HG02938 (cell line): ENCODE results near the gene PTRHD1.
"Not testable (repeated sequence)": the region's sequence is repeated elsewhere in the genome, so short reads cannot be mapped to it uniquely, and the experiment has no call there.

Experiments used
- ATAC-seq: cut with Tn5 transposase; IDR thresholded peaks from one replicate; pipeline ENCODE4 v1.9.1; 2021; ENCODE audit warnings: mild to moderate bottlenecking, moderate library complexity; ENCODE audit not compliant: unreplicated experiment

PTRHD1 gene

GRCh38 chr2:24813691-24814137, 20.5 kb upstream of the PTRHD1 start:
- no peak for ATAC-seq

DNA sequence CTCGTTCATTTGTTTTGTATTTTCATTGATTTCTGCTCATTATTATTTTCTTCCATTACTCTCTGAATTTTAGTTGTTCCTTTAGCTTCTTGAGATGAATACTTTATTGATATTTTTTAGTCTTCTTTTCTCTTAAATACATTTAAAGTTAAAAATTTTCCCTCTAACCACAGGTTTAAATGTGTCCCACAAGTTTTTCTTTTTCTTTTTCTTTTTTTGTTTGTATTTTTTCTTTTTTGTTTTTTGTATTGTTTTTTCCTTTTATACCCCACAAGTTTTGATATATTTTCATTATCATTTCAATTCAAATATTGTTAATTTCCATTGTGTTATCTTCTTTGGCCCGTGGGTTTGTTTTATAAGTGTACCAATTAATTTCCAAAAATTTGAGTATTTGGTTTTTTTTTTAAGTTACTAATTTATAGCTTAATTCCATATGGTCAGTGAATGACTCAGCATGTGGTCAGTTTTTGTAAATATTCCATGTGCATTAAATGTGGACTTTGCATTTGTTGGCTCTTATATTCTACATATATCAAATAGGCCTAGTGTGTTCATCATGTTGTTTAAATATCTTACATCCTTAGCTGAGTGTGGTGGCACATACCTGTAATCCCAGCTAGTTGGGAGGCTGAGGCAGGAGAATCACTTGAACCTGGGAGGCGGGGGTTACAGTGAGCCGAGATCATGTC, 16.3 kb upstream of the PTRHD1 start:
- no peak for ATAC-seq

GRCh38 chr2:24806661-24807036, 13.5 kb upstream of the PTRHD1 start:
- ATAC-seq: no peak

- ATAC-seq: not testable (repeated sequence)
Observed at GRCh38 chr2:24805811-24806660, 12.8 kb upstream of the PTRHD1 start.

DNA sequence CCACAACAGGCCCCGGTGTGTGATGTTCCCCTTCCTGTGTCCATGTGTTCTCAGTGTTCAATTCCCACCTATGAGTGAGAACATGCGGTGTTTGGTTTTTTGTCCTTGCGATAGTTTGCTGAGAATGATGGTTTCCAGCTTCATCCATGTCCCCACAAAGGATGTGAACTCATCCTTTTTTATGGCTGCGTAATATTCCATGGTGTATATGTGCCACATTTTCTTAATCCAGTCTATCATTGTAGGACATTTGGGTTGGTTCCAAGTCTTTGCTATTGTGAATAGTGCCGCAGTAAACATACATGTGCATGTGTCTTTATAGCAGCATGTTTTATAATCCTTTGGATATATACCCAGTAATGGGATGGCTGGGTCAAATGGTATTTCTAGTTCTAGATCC, 7.3 kb upstream of the PTRHD1 start:
- ATAC-seq: not testable (repeated sequence)

- no peak for ATAC-seq
Observed at GRCh38 chr2:24797644-24798043, 4.5 kb upstream of the PTRHD1 start.

DNA sequence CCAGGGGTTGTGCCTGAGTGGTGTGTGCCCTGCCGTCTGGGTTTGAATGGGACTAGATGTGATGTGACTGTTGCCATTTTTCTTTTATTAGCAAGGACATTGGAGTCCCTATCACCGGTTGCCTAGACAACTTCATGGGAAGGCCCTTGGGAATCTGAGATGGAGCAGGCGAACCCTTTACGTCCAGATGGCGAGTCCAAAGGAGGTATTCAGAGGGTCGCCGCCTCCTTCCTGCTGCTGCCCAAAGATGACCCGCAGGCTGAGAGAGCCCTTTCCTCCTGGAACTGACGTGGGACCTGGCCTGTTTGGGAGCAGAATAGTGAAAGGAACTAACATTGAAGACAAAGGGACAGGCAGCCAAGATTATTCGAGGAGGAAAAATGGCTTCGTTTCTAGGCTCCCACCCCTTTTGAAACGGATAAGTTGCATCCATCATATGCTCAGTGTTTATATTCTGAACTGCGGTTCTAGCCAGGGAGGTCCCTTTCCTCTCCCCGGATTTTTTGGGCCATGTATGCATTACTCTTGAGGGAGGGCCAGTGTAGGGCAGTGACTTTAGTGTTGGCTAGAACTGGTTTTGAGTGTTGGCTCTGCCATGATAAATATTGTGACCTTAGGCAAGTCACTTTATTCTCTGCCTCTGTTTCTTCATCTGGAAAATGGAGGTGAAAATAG, 707 bp upstream of the PTRHD1 start:
- no peak for ATAC-seq

DNA sequence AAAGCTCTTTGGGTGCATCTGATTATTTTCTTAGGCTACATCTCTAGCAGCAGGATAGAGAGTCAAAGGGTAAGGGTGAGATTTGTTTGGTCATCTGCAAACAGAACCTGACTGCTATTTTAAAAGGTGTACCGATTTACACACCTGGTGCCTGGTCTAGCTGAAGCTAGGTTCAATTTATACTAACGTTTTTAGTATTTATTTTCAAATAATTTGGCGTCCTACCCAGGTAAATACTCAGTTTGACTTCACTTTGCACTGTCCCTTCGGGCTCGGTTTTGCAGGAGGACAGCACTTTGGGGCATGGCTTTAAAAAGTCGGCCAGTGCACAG, 683 bp downstream of the PTRHD1 start:
- ATAC-seq: peak; percentile 30

- ATAC-seq: no peak
Observed at GRCh38 chr2:24791452-24791851, 1.7 kb downstream of the PTRHD1 start.

GRCh38 chr2:24788816-24789215, 4.4 kb downstream of the PTRHD1 start:
- no peak for ATAC-seq

- ATAC-seq: no peak
Observed at GRCh38 chr2:24787532-24787931, 5.7 kb downstream of the PTRHD1 start.

DNA sequence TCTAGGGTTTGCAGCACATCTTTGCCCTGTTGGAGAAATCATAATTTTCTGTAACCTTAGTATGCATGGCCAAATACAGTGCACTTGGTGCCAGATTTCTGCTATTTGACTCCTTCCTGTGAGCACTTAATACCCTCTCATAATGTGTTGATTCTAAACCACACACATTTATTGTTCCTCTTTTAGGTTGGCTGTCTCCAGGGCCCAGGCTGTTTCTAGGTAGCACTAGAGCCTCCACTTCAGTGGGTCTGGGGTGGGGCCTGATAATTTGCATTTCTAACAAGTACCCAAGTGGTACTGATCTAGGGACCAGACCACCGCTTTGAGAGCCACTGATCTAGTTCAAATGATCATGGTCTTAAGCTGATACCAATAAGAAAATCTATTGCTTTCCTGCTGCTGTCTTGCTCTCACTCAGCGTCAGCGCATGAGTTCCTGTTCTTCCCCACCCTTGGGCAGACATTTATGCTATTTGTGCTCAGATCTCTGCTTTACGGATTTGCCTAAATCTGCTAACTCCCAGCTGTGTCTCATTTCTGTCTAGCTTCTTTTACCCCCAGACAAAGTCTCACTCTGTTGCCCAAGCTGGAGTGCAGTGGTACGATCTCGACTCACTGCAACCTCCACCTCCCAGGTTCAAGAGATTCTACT, 7.4 kb downstream of the PTRHD1 start:
- ATAC-seq: no peak

DNA sequence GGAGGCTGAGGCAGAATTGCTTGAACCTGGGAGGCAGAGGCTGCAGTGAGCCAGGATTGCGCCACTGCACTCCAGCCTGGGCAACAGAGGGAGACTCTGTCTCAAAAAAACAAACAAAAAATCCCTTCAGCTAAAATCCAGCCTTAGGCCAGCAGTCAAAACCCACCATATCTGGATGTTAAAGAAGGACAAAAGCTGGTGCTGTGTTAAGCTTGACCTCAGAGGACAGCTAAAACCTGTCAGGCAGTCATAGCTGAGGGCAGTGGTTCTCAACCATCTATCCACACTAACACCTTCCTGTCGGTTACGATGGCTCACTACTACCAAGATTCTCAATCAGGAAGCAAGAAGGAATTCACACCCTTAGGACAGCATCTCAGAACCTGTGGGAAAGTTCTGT, 9.6 kb downstream of the PTRHD1 start:
- no peak for ATAC-seq

DNA sequence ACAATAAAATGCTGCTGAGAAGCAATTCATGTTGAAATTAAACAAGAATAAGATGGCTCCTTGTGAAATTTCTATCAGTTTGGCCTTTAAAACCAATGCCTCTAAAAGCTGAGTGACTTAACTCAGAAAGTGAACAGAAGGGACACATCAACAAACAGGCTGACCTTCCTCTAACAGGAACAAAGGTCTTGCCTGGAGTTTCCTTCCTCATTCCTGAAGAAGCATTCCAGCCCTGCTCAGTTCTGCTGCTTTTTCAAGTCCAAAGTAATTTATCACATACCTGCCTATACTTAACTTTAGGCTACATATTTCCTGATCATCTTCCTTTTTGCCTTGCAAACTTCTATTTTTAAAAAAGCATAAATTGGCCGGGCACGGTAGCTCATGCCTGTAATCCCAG, 14.1 kb downstream of the PTRHD1 start:
- no peak for ATAC-seq

DNA sequence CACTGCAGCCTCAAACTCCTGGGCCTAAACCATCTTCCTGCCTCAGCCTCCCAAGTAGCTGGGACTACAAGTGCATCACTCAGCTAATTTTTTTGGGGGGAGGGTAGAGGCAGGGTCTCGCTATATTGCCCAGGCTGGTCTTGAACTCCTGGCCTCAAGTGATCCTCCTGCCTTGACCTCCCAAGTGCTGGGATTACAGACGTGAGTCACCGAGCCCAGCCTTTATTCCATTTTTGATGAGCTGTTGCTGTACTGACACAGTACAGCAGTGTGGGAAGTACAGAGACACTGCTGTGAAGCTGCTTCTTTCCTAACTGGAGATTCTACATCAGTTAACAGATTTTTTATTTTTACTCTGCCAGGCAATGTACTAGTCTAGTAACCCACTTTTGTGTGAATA, 18.8 kb downstream of the PTRHD1 start:
- no peak for ATAC-seq

DNA sequence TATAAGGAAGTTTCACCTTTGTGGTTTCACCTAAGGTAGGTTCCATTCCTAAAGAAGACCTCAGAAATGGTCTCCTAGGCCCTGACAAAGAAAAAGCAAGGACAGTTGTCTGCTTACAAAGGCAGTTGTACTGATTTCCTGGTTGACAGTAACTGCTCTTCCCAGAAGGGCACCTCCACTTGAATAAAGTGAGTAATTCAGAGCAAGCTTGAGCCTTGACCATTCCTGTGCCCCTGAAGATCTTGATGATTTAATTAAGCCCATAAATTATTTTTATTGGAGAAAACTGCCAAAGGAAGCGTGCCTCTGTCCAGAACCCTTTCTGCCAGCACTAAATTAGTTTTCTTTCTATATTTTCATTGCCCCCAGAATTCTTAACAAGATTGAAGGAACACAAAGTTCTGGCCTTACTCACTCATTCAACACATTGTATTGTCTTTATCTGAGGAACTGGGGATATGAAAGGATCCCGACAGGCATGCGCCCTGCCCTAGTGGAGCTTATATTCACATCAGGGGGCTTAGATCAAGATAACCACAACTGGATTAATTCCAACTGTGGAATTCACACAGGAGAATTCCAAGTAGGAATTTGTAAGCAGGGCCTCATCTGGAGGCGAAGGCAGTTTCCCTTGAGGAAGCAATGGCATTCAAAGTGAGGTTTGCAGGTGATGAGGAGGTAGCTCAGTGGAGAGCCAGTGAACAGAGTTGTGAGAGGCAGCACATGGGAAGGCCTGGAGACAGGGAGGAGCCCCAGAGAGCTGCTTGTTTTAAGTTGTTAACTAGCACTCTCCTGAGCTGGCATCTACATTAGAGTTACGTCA, 21.2 kb downstream of the PTRHD1 start:
- no peak for ATAC-seq

DNA sequence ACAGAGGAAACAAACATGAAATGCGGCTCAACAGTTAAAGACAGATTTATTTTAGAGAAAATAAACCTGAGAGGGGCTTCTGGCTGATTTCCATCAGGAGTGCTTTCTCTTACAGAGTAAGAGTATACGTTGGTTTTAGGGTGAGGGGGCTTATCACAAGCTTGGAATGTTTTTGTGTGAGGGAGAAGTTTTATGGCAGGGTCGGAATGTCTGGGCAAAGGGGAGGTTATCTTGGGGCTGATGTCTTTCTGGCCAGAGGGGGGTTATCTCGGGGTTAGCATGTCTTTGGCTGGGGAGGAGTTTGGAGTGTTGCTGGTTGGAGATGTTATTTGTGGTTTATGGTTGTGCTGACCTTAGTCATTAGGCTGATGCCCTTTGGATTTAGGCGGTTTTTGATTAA, 22.1 kb downstream of the PTRHD1 start:
- ATAC-seq: no peak

DNA sequence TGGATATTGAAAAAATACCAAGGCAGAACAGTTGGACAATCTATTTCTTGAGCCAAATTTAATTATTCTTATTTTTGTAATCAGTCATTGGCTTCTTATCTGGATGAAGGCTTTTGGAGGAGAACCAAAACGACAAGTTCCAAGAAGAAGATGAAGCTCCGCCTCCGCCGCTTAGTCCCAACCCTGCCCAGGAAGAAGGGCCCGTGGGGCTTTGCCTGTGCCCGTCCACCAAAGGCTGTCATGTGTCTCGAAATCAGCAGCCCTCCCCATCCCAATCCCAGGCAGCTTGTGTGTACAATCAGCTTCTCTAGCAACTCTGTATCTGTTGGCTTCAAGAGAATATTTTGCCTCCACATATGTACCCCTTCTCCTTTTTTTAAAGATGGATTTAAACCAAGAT, 24.6 kb downstream of the PTRHD1 start:
- no peak for ATAC-seq

DNA sequence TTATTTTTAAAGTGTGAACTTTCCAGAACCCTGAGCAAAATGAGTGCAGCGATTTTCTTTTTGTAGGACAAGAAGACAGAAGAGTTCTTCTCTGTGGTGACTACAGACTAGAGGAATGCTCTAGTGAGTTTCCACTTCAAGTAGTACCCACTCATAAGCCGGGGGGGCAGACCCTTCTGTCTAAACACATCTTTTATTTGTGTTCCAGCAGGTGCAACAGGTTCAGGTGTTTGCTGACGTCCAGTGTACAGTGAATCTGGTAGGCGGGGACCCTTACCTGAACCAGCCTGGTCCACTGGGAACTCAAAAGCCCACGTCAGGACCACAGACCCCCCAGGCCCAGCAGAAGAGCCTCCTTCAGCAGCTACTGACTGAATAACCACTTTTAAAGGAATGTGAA, 25.2 kb downstream of the PTRHD1 start:
- no peak for ATAC-seq

DNA sequence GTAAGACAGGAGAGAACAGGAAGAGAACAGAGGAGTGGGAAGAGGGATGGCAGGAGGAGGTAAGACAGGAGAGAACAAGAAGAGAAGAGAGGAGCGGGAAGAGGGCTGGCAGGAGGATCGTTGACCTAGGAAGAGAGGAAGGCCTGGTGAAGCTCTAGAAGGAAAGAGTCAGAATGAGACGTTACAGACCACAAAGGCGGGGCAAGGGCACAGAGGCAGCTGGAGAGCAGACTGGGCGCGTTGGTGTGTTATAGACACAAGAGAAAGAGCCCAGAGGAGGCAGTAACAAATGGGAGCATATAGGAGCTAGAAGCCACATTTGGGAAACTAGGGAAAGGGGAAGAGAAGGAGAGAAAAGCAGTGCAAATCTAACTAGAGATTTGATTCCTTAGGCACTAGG, 26.6 kb downstream of the PTRHD1 start:
- no peak for ATAC-seq

GRCh38 chr2:24763843-24764242, 29.3 kb downstream of the PTRHD1 start:
- no peak for ATAC-seq
